ENCODE data around the gene KLF9.

Gene KLF9

DNA sequence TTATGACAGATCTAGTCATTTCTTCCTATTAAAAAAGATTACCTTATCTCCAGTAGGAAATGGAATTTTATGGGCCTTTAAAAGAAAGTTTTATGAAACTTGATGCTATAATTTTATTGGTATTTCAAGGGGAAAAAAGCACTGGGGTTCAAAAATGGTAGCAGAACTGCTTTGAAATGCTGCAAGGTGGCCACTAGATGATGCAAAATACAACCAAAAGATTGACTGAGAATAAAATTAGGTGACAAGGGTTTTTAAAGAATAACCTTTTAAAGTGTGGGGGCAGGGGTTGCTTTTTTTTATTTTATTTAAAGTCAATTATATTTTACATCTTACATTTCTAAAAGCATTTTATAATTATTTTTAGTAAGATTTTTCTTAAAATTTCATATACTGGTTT, 61.7 kb downstream of the KLF9 start:
- peak; percentile 8 to 41 (median 28) for DNase-seq

DNA sequence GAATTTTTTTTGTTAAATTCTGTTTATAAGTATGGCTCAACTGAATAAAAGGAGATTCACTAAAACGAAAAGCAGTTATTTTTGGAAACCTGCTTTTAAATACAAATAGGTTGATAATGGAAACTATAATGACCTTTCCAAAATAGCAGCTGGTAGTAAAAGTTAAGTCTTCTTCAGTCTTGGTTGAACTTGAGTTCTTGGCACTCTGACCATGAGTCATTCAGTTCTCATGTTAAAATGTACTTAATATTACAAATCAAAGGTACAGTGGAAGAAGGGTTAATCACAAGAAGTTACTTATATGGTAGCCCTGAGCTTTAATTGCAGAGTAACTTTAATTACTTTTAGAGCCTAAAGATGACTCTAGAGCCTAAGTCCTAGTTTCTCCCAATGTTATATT, 62.1 kb downstream of the KLF9 start:
- DNase-seq: no peak

DNA sequence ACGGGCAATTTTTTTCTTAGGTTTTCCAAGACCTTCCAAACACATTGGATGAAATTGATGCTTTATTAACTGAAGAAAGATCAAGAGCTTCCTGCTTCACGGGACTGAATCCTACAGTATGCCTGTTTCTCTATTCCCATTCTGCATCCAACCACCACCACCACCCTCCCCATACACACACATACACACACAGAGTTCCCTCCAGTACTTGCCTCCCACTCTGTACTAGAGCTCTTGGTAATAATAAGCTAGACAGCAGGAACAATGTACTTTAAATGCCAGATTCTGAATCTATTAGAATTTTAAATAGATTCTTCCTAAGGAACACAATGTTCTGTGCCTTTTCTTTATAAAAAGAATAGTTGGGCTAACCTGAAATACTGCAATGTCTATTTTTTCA, 67.4 kb downstream of the KLF9 start:
- no peak for DNase-seq

DNA sequence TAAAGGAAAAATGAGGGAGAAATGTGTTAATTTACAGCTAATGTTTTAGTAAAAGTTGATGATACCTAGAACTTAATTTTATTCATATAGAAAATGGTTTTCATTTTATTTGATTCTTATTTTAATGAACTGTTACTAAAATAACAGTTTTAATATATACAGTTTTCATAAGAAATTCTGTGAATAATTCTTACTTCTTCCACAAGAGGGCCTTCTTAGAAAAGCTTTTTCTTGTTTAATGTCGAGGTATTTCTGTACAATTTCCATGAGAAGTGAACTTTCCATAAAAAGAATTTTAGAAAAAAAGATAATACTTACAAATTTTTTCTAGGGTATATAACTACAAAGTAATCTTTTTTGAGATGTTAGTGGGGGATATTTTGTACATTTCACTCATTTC, 73.9 kb downstream of the KLF9 start:
- DNase-seq: peak; percentile 39 to 79 (median 70)
